Stimulated activated CD8-positive, alpha-beta memory T cell treated with anti-CD3 and anti-CD28 coated beads, Interleukin-12 subunit alpha, Interleukin-12 subunit beta, amount 100 ng/mL, for 24 hours (primary cell): ENCODE results near the gene SLC3A2.

Experiments used
- DNase-seq: peaks from one replicate; pipeline ENCODE4 v3.0.0-alpha.2; 2020; ENCODE audit errors: extremely low read depth

SLC3A2 gene

DNA sequence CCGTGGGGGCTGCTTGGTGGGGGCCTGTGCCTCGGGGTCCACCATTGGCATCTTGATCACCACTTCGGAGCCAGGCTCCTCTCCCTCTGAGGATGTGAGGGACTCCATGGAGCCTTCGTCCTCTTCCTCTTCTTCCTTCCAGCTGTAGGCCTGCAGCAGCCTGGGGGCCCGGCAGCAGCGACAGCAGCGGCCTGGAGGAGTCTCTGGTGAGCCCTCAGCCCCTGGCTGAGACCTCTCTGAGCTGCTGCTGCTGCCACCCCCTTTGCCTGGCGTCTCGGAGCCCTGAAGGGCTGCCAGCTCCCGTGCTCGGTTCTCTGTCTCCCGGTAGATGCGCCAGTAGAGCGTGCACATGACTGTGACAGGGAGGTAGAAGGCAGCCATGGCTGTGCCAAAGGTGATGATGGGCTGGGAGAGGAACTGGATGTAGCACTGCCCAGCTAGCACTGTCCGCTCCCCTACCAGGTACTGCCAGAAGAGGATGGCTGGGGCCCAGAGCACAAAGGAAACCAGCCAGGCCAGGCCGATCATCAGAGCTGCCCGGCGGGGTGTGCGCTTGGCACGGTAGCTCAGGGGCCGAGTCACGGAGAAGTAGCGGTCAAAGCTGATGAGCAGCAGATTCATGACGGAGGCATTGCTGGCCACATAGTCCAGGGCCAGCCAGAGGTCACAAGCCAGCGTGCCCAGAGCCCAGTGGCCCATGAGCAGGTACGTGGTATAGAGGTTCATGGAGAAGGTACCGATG lies 29.6 kb downstream of the SLC3A2 start:
- no peak for DNase-seq

DNA sequence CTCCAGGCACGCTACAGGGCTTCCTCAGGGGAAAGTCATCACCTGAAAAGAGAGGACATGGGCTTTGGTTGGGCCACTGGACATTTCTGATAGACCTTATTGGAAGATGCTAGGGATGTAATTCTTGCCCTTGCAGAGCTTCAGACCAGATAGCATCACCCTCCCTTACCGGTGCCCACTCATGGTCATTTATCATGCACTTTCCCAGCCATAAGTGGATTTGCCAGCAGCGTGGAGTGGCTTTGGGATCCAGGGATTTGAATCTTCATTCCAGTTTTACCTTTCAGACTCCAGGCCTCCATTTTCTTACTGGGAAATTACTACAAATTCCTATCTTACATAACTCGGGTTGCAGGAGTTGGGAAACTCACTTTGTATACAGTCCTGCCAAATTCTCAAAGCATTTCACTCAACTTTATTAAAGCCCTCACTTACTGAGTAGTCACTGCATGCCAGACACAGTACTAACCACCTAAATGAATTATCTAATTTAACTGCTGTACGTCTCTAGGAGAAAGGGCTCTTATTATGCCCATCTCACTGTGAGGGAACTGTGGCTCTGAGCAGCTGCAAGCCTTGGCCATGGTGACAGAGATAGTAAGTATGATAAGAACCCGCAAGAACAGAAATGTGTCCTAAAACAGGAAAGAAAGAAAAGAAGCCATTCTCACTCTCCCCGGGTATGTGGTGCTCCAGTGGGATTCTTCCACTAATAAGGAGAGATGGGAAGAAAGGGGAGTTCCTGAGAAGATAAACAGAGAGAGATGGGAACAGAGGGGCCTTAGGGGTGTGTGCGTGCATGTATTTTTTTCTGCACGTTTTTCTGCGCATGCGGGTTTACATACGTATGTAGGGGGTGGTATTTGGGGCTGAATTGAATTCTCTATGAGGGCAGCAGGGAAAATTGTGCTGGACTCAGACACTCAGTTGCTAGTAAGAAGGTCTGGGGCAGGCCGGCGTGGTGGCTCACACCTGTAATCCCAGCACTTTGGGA lies 30.7 kb downstream of the SLC3A2 start:
- no peak for DNase-seq

DNA sequence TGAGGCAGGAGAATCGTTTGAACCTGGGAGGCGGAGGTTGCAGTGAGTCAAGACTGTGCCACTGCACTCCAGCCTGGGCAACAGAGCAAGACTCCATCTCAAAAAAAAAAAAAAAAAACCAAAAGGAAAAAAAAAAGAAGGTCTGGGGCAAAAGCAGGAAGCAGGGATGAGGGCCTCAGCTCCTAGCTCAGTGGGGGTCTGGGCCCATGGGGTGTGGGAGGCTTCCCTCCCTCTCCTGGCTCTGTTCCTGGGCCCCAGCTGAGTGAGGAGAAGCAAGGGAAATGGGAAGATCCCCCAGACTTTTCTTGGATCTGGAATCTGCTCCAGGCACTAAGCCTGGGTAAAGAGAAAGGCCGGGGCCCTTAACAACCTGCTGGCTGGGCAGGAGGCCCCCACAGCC lies 31.6 kb downstream of the SLC3A2 start:
- no peak for DNase-seq

DNA sequence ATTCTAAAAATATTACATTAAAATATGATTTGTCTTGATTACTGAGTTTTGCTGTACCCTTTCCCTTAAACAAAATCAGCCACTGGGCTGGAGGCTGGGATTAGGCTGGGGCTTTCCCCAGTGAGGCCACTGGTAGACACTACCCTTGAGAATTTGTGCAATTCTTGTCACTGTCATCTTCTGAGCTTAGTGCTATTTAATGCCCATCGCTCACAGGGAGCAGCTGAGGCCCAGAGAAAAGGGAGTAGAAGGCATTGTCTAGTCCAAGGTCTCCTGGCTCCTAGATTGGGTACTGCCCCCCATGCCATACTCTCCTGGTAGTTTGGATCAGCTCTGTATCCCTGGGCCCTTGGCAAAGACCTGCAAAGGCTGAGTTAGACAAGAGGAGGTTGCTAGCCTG lies 33.7 kb downstream of the SLC3A2 start:
- DNase-seq = no peak

DNA sequence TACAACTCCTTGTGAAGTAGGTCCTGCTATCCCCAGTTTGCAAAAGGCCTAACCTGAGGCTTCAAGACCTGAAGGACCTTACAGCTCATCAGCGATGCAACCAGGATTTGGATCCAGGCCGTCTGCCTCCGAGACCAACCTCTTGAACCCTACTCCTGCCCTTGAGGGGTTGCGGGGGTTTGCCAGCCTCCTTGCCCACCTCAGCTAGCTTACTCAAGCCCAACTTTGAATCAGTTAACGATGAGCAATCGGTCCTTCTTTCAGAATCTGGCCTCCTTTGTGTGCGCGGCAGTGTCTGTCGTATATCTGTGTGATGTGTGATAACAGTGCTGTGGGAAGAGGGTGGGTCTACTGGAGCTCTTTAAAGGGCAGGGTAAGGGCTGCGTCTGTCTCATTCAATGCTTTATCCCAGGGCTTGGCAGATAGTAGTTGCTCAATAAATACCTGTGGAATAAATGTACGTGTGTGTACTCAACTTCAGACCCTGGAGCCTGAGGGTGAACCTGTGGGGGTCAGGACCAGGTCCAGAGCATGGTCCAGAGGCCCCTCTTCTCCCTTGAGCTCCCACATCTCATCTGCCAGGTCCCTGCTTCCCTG lies 37.3 kb downstream of the SLC3A2 start:
- no peak for DNase-seq

DNA sequence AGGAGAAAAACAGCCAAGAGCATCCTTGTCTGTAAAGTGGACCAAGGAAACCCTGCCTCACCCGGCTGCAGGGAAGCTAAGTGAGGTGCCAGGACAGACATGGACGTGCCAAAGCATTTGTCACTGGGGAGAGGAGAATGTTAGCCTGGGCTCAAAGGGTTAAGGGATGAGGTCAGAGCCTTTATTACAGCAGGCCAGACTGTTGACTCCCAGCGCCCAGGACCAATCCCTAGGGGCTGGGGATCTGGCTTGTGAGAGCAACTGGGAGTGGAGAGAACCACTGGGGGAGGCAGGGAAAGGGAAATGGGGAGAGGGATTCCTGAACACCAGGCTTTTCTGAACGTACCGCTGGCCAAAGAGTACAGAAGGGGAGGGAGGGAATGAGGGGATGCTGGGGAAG lies 37.8 kb downstream of the SLC3A2 start:
- no peak for DNase-seq

DNA sequence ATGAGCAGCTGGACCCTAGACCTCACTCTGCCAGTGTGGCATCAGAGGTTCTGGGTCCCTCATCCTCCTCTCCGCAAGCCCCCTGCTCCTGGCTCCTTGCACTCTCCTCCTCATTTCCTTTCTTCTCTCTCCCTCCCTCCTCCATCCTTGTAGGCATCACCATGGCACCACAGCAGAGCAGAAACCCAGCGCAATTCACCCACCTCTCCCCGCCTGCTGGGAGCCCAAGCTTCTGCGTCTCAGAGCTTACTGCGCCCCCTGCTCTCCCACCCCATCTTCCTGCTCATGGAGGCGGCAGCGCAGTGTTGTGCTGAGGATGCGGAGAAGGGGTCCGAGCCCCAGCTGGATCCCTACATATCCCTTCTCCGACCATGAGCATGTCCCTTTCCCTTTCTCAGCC lies 38.8 kb downstream of the SLC3A2 start:
- DNase-seq = no peak

DNA sequence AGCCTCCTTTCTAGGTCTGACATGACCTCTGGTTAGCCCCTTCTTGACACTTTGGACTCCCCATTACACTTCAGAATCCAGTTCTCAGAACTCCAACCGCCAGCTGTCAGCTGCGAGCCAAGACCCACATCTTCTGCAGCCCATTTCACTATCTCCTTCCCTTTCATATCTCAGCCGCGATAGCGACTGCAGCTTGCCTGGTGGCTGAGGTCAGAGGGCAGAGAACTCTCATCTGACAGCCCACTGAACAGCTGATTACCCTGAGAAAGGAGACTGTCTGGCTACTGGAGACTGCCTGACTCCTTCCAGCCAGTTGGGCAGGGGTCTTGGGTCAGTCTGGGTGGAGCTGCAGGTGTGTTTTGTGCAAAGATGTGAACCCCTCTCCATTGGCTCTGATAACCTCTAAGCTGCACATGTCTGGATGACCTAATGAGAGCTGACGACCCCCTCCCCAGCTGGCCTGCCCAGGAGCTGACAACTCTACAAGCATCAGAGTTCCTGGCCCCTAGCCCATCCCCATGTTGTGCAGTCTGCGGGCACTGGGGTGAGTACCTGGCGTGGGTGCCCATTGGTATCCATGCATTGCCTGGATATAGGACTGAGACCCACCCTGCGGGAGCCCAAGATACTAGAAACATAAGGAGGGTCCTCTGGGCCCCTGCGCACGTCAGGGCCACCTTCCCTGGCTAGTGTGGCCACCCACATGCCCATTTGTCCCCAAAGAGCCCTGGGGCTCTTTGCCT lies 39.4 kb downstream of the SLC3A2 start:
- no peak for DNase-seq

DNA sequence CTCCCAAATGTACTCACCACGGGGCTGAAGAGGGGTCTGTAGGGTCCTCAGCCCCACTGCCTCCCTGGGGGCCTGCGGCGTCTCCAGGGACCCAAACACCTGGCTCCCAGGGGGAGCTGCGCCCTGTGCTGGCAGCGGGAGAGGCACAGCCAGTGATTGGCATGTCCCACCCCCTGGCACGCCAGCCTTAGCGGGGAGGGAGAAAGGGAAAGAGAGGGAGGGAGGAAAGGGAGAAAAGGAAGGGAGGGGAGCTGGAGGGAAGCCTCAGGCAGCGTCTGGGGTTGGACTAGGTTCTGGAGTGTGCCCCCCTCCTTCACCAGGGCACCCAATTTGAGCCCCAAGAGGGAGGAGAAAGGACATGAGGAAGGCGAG lies 40.5 kb downstream of the SLC3A2 start, which contains the start of gene CHRM1:
TSS of gene CHRM1 (minus strand) at position 163 of the 372 bp plus-strand sequence. CDS start 10,263 bp downstream, outside the sequence.
- no peak for DNase-seq

DNA sequence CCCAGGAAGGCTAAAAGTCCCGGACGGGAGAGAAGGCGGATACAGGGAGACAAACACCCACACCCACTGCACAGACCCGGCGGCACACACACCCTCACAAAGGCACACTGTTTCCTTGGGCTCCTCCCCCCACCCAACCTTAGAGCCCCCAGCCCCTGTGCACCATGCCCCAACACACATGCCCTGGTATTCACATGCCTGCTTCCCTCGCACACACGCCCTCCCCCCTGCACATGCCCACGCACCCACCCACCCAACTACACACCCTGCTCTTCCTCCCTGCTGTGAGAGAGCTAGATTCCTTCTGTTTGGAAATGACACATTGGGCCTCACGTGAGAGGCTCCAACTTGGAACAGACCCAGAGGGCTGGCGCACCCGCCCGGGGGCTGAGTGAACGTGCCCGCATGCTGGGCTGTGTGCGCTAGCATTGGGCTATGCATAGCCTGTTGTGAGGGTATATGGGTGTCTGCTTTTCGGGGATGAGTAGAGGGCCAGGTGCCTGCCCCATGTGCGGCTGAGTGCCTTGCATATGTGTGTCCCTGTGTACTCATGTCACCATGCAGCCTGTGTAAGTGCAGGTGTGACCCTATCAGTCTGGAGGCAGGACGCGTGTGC lies 41.0 kb downstream of the SLC3A2 start:
- no peak for DNase-seq

DNA sequence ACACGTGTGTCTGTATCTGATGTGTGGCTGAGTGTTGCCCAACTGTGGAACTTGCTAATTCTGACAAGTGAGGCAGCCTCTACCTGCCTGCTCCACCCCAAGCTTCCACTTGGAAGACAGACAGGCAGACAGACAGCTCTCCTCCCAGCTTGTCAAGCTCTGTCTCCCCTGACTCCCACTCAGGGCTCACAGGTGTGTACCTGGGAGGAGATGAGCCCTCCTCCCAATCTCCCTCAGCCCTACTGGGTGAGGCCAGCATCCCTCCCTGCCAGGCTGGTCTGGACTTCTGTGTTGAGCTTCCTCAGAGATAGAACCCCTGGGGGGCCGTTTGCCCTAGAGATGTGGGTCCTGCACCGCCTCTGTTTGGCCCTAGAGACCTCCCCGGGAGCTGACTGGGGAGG lies 41.5 kb downstream of the SLC3A2 start:
- no peak for DNase-seq

DNA sequence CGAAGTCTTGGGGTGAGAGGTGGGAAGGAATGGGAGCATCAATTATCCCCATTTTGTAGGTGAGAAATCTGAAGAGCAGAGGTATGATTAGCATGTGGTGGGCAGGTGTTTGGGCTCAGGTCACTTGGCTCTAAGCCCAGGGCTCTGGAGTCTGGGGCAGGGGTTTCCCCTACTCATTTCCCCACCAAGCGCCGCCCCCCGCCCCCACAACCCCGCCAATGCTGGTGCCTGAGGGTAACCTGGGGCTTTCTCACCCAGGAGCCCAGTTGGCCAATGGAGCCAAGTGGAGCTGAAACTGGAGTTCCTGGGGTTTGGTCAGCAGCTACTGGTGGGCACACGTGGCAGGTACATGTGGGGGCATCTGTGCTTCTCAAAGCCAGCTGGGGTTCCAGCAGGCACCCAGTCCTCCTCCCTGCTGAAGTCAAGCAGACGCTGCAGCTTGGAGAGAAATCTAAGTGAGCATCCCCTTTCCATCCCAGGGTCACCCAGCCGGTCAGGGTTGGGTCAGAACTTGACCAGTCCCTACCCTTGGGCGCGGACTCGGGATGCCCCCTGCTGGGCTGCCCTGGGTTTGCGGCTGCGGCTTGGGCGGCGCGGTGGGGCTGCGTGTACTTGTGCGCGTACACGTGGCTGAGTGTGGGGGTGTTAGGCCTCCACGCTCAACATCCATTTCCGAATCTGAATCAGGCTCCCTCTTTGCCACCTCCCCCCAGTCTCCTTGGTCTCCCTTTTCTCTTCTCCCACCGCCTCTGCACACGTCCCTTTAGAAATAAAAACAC lies 42.1 kb downstream of the SLC3A2 start:
- DNase-seq = no peak

DNA sequence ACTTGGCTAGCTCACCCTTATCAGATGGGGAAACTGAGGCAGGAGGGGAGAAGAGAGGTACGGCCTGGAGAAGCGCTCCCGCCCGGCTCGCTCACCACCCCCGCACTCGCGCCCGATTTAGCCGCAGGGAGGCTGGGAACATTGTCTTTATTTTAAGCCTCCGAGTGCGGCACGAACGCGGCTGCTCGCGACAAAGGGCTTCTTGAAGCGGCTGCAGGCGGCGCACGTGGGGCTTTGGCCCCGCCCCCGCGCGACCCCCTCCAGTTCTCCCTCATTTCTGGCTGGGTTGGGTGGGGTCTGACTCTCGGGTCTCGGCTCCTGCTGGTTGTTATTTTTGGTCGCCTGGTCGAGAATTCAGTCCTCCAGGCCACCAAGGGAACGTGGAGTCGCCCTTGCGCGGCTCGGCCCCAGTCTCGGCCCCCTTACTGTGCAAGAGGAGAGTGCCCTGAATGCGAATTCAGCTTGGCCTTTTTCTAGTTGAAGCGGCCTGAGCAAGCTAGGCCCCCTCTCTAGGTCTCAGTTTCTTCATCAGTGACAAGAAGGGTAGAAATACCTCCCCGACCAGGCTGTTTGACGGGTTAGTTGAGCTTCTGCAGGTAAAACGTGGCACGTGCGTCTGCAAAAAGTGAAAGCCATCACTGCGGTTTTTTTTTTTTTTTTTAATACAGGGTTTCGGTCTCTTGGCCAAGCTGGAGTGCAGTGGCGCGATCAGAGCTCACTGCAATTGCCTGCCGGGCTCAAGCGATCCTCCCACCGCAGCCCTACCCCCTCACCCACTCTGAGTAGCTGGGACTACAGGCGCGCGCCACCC lies 43.1 kb downstream of the SLC3A2 start:
- DNase-seq = no peak

DNA sequence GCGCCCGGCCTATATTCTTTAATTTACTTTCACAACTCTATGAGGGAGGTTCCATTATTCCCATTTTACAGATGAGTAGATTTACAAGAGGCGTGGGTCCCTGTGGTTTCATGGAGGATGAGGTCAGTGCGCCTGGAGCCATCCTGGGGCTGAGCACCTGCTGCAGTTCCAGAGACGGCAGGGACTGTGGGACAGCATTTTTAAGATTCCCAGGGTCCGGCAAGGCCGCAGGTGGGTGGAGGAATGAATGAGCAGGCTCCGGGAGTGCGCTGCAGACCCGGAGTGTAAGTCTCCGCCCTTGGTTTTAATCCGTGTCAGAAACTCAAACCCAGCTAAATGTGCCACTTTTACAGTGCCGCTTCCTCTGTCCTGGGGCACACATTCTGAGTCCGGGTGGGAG lies 44.6 kb downstream of the SLC3A2 start:
- DNase-seq = no peak

DNA sequence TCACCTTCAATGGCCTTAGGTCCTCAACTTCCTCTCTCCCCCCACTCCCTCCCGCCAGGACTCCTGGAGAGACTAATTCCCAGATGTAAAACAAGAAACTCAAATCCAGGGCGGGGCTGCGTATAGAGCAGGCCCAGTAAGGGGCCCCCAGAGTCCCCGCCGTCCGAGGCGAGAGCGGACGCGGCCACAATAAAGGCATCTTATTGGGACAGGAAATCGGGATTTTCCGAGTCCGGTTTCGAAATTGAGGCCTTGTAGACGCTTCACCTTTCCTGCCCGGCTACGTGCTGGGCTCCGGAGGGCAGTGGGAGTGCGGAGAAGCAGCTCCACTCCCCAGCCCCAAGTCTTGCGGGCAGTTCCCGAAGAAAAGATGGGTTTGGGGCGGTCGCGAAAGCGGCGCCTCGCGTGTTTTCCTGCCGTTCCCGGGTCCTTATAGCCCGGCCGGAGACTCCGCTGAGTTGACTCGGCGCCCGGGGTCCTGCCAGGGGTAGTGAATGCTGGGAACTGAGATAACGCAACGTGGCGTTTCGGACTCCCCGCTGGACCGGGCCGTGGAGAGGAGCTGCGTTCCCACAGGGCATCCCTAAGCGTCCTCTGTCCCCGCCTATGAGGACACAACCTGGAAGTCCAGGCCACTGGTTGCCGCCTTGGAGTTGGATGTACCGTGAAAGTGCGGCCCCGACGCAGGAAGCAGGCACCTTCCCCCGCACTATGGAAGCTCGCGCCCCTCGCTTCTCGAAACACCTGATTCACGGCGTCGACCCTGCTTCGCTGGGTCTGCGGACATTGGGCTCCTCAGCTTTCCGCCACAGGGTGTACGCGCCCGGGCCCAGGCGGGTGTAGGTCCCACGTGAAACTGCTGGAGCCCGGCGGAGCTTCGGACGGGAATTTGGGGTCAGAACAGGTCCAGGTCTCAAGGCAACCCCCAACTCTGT lies 45.3 kb downstream of the SLC3A2 start:
- DNase-seq = no peak

DNA sequence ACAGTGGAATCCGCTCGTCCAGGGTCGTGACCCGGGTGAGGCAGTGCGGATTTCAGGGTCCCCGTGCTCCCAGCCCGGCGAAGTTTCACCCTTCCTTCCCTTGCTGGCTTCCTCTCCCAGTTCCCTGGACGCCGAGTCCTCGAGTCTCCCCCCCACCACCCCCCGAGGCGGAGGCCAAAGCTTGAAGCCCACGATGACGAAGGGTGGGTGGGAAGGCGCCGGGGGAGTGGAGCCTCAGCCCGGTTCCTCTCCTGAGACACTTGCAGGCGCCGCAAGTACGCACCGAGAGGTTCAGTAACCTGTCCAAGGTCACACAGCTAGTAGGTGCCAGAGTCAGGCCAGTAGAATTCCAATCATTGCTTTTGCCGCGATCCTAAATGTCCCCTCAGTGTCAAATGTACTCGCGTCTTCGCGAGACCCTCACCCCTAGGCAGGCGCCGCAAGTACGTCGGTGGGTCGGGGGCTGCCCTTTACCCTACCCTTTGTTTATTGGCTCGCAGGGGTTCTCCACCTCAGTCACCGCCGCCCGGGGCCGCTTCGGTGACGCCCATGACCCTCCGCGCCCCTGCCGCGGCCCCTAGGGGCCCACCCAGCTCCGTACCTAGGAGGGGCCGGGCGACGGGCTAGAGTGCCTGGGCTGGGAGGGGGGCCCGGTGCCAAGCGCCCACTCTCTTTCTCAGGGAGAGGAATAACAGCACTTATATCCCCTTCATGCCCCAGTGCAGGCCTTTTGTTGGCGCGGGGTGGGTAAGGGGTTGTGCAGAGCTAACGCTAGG lies 46.2 kb downstream of the SLC3A2 start:
- DNase-seq = no peak

DNA sequence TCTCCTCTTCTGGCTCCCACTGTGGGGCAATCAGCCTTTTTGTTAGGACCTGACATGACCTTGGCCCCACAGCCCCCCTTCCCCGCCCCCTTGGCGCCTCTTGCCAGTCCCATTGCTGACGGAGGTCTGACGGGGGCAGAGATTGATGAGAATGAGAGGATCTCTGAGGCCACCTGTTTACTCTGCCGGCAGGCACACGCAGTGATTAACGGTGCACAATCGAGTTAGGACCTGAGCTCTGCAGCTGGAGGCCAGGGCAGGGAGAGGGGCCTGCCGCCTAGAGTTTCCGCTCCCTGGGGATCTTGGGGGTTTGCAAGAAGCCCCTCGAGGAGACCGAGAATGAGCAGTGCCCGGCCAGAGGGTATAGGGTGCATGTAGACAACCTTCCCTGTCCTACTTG lies 47.3 kb downstream of the SLC3A2 start:
- DNase-seq = no peak

DNA sequence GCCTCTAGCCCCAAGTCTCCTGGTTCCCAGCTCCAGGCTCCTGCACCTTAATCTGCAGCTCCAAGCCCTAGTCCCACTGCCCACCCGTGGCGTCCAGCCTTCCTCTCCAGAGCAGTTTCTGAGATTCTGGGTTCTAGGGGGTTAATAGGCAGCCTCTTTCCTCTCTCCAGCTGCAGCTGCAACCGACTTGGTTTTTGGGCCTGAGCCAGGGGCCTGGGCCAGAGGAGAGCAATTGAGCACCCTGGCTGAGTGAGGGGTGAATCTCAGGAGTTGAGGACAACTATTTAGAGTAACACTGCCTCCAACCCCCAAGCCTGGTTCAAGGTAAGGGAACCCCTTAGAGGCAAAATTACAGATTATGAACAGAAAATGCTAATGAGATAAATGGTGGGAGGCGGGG lies 49.5 kb downstream of the SLC3A2 start:
- no peak for DNase-seq
